GM18517 (cell line): ENCODE data around the gene SLC25A28.

ENCODE experiments used
- ATAC-seq: cut with Tn5 transposase; IDR thresholded peaks from one replicate; pipeline ENCODE4 v1.9.1; 2021; ENCODE audit warnings: mild to moderate bottlenecking, moderate library complexity; ENCODE audit not compliant: unreplicated experiment

The SLC25A28 gene

GRCh38 chr10:99593312-99593711 lies 26.9 kb downstream of the SLC25A28 start:
- no peak for ATAC-seq

- ATAC-seq, result no peak
Observed at GRCh38 chr10:99590799-99591198, 29.4 kb downstream of the SLC25A28 start.

GRCh38 chr10:99583687-99584086 lies 36.6 kb downstream of the SLC25A28 start:
- no peak for ATAC-seq

GRCh38 chr10:99582255-99582770 lies 37.9 kb downstream of the SLC25A28 start:
- ATAC-seq, result no peak

GRCh38 chr10:99579971-99580370 lies 40.3 kb downstream of the SLC25A28 start:
- ATAC-seq, result no peak

- no peak for ATAC-seq
Observed at GRCh38 chr10:99573790-99574189, 46.4 kb downstream of the SLC25A28 start.

GRCh38 chr10:99571816-99572215 lies 48.4 kb downstream of the SLC25A28 start:
- ATAC-seq, result no peak

GRCh38 chr10:99569961-99570360 lies 50.3 kb downstream of the SLC25A28 start:
- ATAC-seq, result no peak

GRCh38 chr10:99569253-99569939 lies 50.8 kb downstream of the SLC25A28 start:
- ATAC-seq, result no peak

GRCh38 chr10:99565166-99565565 lies 55.1 kb downstream of the SLC25A28 start:
- no peak for ATAC-seq

- ATAC-seq, result no peak
Observed at GRCh38 chr10:99564361-99564760, 55.9 kb downstream of the SLC25A28 start.

- ATAC-seq, result no peak
Observed at GRCh38 chr10:99562631-99563030, 57.6 kb downstream of the SLC25A28 start.
